MCF 10A (cell line): Measurements from ENCODE around the gene FIGN. TPM values are rescaled to one million over a fixed set of nuclear protein-coding genes. Genes with fewer than 3 reads are reported as not detected.

Experiments
- BruUV-seq: library from RNA; stranded (reverse); fragments of 400-500 nt; replicated peaks from 2 replicates; lab custom pipeline; 2021; lab: Mats Ljungman, UMichigan
- CTCF ChIA-PET: fragments of 300-600 bp; sonication (Branson Sonifier 250); formaldehyde crosslinking; extraction: SDS; loops from one replicate; lab custom pipeline; 2021; ENCODE audit warnings: antibody characterized with exemption, inconsistent platforms; lab: Yijun Ruan, JAX
- POLR2A ChIA-PET: fragments of 300-600, 350-650 bp; sonication (Branson Sonifier 250); formaldehyde crosslinking; extraction: SDS; loops from one replicate; lab custom pipeline; 2020; ENCODE audit warnings: antibody characterized with exemption, inconsistent platforms; lab: Yijun Ruan, JAX
- DNase-seq: peaks from one replicate; pipeline ENCODE4 v3.0.0-alpha.2; 2018; ENCODE audit not compliant: unreplicated experiment
- H3K27ac Mint-ChIP-seq: one replicate; pipeline ENCODE4 v1.8.0; 2022; ENCODE audit warnings: mild to moderate bottlenecking, low read depth, mixed read lengths; ENCODE audit not compliant: unreplicated experiment
- H3K27me3 Mint-ChIP-seq: one replicate; pipeline ENCODE4 v1.8.0; 2022; ENCODE audit warnings: mixed read lengths; ENCODE audit not compliant: insufficient read depth, unreplicated experiment
- H3K36me3 Mint-ChIP-seq: one replicate; pipeline ENCODE4 v1.8.0; 2022; ENCODE audit warnings: mild to moderate bottlenecking, moderate library complexity, mixed read lengths; ENCODE audit not compliant: insufficient read depth, unreplicated experiment
- H3K4me1 Mint-ChIP-seq: one replicate; pipeline ENCODE4 v1.8.0; 2022; ENCODE audit warnings: mixed read lengths; ENCODE audit not compliant: insufficient read depth, unreplicated experiment
- H3K4me3 Mint-ChIP-seq: one replicate; pipeline ENCODE4 v1.8.0; 2022; ENCODE audit warnings: mild to moderate bottlenecking, moderate library complexity, mixed read lengths; ENCODE audit not compliant: unreplicated experiment
- H3K9me3 Mint-ChIP-seq: one replicate; pipeline ENCODE4 v1.8.0; 2022; ENCODE audit warnings: mixed read lengths; ENCODE audit not compliant: unreplicated experiment
- CTCF ChIP-seq: fragments of 200-600 bp; IDR thresholded peaks from one replicate; pipeline ENCODE4 v1.8.0; 2022; ENCODE audit warnings: antibody characterized with exemption, mild to moderate bottlenecking; ENCODE audit not compliant: unreplicated experiment
- intact Hi-C: fragments of 100-400 bp; cut with micrococcal nuclease; formaldehyde crosslinking; loops from 2 replicates; pipeline ENCODE4 v1.14.1; 2022
- total RNA-seq: library from RNA; stranded (reverse); gene quantifications from 2 replicates; pipeline ENCODE4 v1.2.3, GENCODE V29; 2022

The FIGN gene
- total RNA-seq, 1 experiment from 2014 or later = 11.7 TPM

DNA sequence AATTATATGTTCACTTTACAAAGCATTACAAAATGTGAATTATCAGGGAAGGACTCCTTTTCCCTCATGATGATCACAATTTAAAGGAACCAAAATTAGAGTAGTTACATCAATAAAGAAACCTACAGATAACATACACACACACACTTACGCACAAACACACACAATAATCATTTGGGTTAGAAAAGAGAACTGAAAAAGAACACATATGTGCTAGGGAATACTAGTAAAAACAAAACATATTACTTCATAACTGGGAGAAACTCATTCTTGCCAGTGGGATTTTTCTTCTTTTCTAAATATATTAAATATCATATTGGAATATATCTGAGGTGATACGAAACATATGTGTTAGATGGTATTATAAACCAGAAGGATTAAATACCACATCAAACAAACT is 42.3 kb downstream of the FIGN start:
- Mint-ChIP-seq H3K9me3 (peaks cover 7% of the 10 kb centered on the region), H3K36me3 (peaks cover 6% of the 10 kb centered on the region), H3K4me1 (peaks cover 29% of the 10 kb centered on the region), H3K27me3 (no peaks in the 10 kb centered on the region), H3K4me3 (no peak overlapping the region), H3K27ac (peak overlapping the region; percentile 57)
- ChIA-PET POLR2A (interaction anchor here (0.7 to 1.6 kb wide), 2 partner anchors 39 to 42 kb away, joined by 3 to 5 read pairs; partner anchors contain the start of gene FIGN), CTCF (interaction anchor here (0.5 to 0.6 kb wide), 2 partner anchors 33 to 919 kb away, joined by 4 to 5 read pairs; no protein-coding TSS in a partner anchor)
- intact Hi-C loops = loop anchor here (5.0 kb wide), 1 partner anchor 739 kb away; no protein-coding TSS in a partner anchor
- no peak for TF ChIP-seq CTCF
- DNase-seq = no peak
- no TSS peak for BruUV-seq

GRCh38 chr2:163692611-163693482 is 43.0 kb downstream of the FIGN start:
- no peaks in the 10 kb centered on the region for H3K27me3 Mint-ChIP-seq
- intact Hi-C loops = loop anchor here (1.0 to 5.0 kb wide), 2 partner anchors 369 to 739 kb away; no protein-coding TSS in a partner anchor
- BruUV-seq = no TSS peak
- peaks cover 29% of the 10 kb centered on the region for H3K4me1 Mint-ChIP-seq
- H3K36me3 Mint-ChIP-seq = peaks cover under 1% of the 10 kb centered on the region
- ChIA-PET POLR2A (interaction anchor here (0.6 to 1.6 kb wide), 5 partner anchors 9 to 1375 kb away, joined by 3 to 7 read pairs (median 4); partner anchors contain the start of gene FIGN), CTCF (interaction anchor here (0.5 to 1.4 kb wide), 6 partner anchors 8 to 310 kb away, joined by 3 to 5 read pairs (median 4); no protein-coding TSS in a partner anchor)
- H3K4me3 Mint-ChIP-seq = peak overlapping the region; percentile 10
- TF ChIP-seq CTCF = no peak
- H3K9me3 Mint-ChIP-seq = peaks cover 7% of the 10 kb centered on the region
- DNase-seq = no peak
- H3K27ac Mint-ChIP-seq = peak overlapping the region; percentile 57

GRCh38 chr2:163692081-163692480 is 43.7 kb downstream of the FIGN start:
- H3K36me3 Mint-ChIP-seq = no peaks in the 10 kb centered on the region
- peaks cover 7% of the 10 kb centered on the region for H3K9me3 Mint-ChIP-seq
- DNase-seq = no peak
- peak overlapping the region; percentile 57 for H3K27ac Mint-ChIP-seq
- H3K4me3 Mint-ChIP-seq = peak overlapping the region; percentile 10
- no TSS peak for BruUV-seq
- TF ChIP-seq CTCF = no peak
- intact Hi-C loops = loop anchor here (1.0 to 5.0 kb wide), 2 partner anchors 370 to 740 kb away; no protein-coding TSS in a partner anchor
- no peaks in the 10 kb centered on the region for H3K27me3 Mint-ChIP-seq
- peaks cover 29% of the 10 kb centered on the region for H3K4me1 Mint-ChIP-seq
- POLR2A ChIA-PET = interaction anchor here (0.6 to 1.6 kb wide), 5 partner anchors 9 to 1374 kb away, joined by 3 to 7 read pairs (median 4); partner anchors contain the start of gene FIGN
- CTCF ChIA-PET = interaction anchor here (0.6 to 1.4 kb wide), 5 partner anchors 9 to 310 kb away, joined by 3 to 5 read pairs (median 4); no protein-coding TSS in a partner anchor

- Mint-ChIP-seq H3K36me3 (no peaks in the 10 kb centered on the region), H3K4me3 (no peak overlapping the region), H3K27me3 (no peaks in the 10 kb centered on the region), H3K27ac (no peak overlapping the region), H3K9me3 (peaks cover 7% of the 10 kb centered on the region), H3K4me1 (peaks cover 29% of the 10 kb centered on the region)
- intact Hi-C loops = loop anchor here (5.0 kb wide), 1 partner anchor 741 kb away; no protein-coding TSS in a partner anchor
- no TSS peak for BruUV-seq
- ChIA-PET CTCF (no interaction called here), POLR2A (no interaction called here)
- TF ChIP-seq CTCF = no peak
- no peak for DNase-seq
Observed at GRCh38 chr2:163690896-163691295, 44.9 kb downstream of the FIGN start.
